Muscle of leg (tissue), 11 donors: ENCODE results near the gene SGPP2. TPM values are rescaled to one million over a fixed set of nuclear protein-coding genes. Genes with fewer than 3 reads are reported as not detected.

ENCODE experiments used
- DNase-seq: peaks from one replicate; pipeline ENCODE4 v3.0.0; 2013
- H3K27ac ChIP-seq: one replicate; pipeline ENCODE4 v1.5.1; 2013; ENCODE audit warnings: mild to moderate bottlenecking, low read length, control low read depth
- H3K27me3 ChIP-seq: one replicate; pipeline ENCODE4 v1.6.1; 2013; ENCODE audit warnings: low read length; ENCODE audit not compliant: control insufficient read depth, insufficient read depth
- H3K36me3 ChIP-seq: one replicate; pipeline ENCODE4 v1.6.1; 2013; ENCODE audit warnings: low read length; ENCODE audit not compliant: control insufficient read depth, insufficient read depth
- H3K4me1 ChIP-seq: one replicate; pipeline ENCODE4 v1.6.1; 2013; ENCODE audit warnings: low read length; ENCODE audit not compliant: control insufficient read depth, insufficient read depth
- H3K4me3 ChIP-seq: one replicate; pipeline ENCODE4 v1.5.1; 2013; ENCODE audit warnings: low read length, control low read depth
- H3K9me3 ChIP-seq: replicated peaks from 2 replicates; pipeline ENCODE4 v1.6.1; 2013; ENCODE audit warnings: low read depth, low read length; ENCODE audit not compliant: control insufficient read depth
- WGBS: methylation state at CpG from one replicate; pipeline ENCODE4 v1.1.5; 2013; ENCODE audit warnings: missing lambda C conversion rate; ENCODE audit not compliant: insufficient coverage; 5-methylcytosine and 5-hydroxymethylcytosine counted together
- polyA plus RNA-seq, 8 donors: library from polyadenylated mRNA; unstranded; fragments of 120-200 nt; gene quantifications; one replicate each; pipeline versions ENCODE4 v1.2.1 to v1.2.3, GENCODE V29; 2013; ENCODE audit warnings: inconsistent platforms in 1 of 8, low replicate concordance in 1 of 8; ENCODE audit not compliant: insufficient read length in 8 of 8, insufficient read depth in 1 of 8
- total RNA-seq: library from RNA; stranded (reverse); fragments of 120-200 nt; gene quantifications from one replicate; pipeline ENCODE4 v1.2.4, GENCODE V29; 2013

SGPP2 gene
- total and polyA plus RNA-seq, 9 donors, result 0.23 to 2.9 (median 1.0) TPM; not detected in 1

DNA sequence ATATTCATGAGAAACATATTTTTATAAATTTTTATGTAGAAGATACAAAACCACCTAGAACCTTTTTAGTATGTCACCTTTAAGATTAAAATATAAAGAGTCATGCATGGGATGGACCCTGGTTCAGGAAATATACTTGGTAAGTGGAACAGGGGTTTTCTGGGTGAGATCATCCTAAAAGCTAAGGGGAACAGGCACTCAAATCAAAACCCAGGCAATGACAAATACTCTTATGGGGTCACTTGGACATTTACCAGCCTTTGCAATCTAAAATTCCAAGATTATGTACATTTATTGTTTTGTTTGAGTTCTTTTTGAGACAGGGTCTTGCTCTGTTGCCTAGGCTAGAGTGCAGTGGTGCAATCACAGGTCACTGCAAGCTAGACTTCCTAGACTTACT, 65.8 kb downstream of the SGPP2 start:
- Histone ChIP-seq H3K36me3 (no peaks in the 10 kb centered on the region), H3K9me3 (peaks cover 5% of the 10 kb centered on the region), H3K27ac (no peak overlapping the region), H3K4me3 (no peak overlapping the region), H3K27me3 (no peaks in the 10 kb centered on the region), H3K4me1 (no peaks in the 10 kb centered on the region)
- DNase-seq, result no peak

GRCh38 chr2:222492683-222493082, 68.3 kb downstream of the SGPP2 start:
- no peak for DNase-seq
- Histone ChIP-seq H3K36me3 (no peaks in the 10 kb centered on the region), H3K27me3 (no peaks in the 10 kb centered on the region), H3K27ac (no peak overlapping the region), H3K9me3 (peaks cover 5% of the 10 kb centered on the region), H3K4me1 (no peaks in the 10 kb centered on the region), H3K4me3 (no peak overlapping the region)

DNA sequence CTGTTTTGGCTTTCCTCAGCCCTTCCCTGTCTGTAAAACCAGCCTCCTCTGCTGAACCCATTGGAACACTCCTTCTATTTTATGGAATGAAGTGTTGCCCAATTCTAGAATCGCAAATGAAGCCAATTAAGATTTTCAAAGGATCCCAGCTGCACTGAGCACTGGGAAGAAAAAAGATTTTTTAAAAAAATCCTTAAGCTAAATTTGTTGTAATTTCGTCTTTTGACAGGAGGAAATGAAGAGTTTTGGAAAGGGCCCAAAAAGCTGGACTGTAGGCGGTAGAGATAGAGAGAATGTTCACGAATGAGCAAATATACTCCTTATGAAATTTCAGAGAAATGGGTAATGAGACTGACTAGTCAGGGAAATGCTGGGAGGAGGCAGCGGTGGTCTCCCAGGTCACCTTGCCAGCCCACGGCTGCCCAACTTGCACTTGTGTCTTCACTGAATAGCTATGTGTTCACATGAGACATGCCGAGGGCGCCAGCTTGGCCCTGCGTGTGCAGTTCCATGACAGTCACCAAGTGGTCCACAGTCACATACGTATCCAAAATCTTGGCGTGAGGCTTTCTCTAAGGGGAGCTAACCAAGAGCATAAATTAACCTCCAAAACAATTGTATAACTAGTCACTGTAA, 69.9 kb downstream of the SGPP2 start:
- 83% methylated on average over 7 of the region's 11 CpGs for WGBS
- H3K27ac ChIP-seq, result no peak overlapping the region
- DNase-seq, result no peak

DNA sequence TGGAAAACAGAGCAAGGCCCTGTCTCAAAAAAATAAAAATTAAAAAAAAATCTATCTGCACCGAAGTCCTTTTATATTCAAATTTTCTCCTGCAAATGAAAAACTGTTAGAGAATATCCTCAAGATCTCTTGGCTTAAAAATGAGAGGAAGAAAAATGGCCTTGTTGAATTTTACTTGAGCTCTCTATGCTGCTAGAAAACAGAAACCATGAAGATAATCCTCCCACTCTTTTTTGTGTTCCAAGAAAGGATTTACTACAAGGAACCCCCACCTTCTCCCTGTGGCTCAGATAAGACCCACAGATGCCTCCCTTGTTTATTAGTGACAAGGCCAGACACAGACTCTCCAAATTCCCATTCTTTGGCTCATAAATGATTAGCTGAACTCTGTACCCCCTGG, 71.0 kb downstream of the SGPP2 start:
- Histone ChIP-seq H3K4me1 (no peaks in the 10 kb centered on the region), H3K9me3 (peaks cover 5% of the 10 kb centered on the region), H3K27me3 (no peaks in the 10 kb centered on the region), H3K27ac (no peak overlapping the region), H3K4me3 (no peak overlapping the region), H3K36me3 (no peaks in the 10 kb centered on the region)
- no CpG with 5 or more reads among the region's 1 CpG for WGBS
- no peak for DNase-seq

More for the DNA sequence above, 69.9 kb downstream of the SGPP2 start:
- no peaks in the 10 kb centered on the region for H3K27me3 ChIP-seq
- peaks cover 5% of the 10 kb centered on the region for H3K9me3 ChIP-seq
- H3K4me1 ChIP-seq, result no peaks in the 10 kb centered on the region
- H3K36me3 ChIP-seq, result no peaks in the 10 kb centered on the region
- H3K4me3 ChIP-seq, result no peak overlapping the region

GRCh38 chr2:222499226-222499625, 74.9 kb downstream of the SGPP2 start:
- Histone ChIP-seq H3K27me3 (no peaks in the 10 kb centered on the region), H3K9me3 (no peaks in the 10 kb centered on the region), H3K27ac (no peak overlapping the region), H3K4me3 (no peak overlapping the region), H3K4me1 (no peaks in the 10 kb centered on the region), H3K36me3 (no peaks in the 10 kb centered on the region)
- DNase-seq, result no peak
- 44% methylated on average over 1 of the region's 3 CpGs for WGBS

- H3K4me3 ChIP-seq, result no peak overlapping the region
- no peaks in the 10 kb centered on the region for H3K9me3 ChIP-seq
- no peaks in the 10 kb centered on the region for H3K36me3 ChIP-seq
- no peak overlapping the region for H3K27ac ChIP-seq
- peaks cover 2% of the 10 kb centered on the region for H3K27me3 ChIP-seq
- H3K4me1 ChIP-seq, result no peaks in the 10 kb centered on the region
- no peak for DNase-seq
- 84% methylated on average over 4 of the region's 8 CpGs for WGBS
These were observed 79.8 kb downstream of the SGPP2 start for GRCh38 chr2:222504191-222504590.

DNA sequence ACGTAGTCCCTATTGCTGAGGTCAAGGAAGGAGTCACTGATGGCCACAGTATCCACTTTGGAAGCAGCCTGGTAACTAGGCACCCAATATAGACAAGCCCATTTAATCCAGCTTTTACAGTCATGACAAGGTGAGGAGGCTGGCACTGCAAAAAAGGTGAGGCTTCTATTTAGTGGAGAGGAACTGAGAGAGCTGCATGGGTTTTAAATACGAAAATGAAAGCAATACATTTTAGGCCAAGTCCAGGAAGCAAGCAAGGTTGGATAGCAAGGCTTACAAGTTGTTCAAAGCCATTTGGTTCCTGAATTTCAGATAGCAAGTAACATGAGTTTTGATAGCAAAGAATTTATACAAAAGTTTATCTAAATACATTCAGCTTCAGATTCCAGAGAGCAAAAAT, 80.4 kb downstream of the SGPP2 start:
- Histone ChIP-seq H3K4me3 (no peak overlapping the region), H3K36me3 (no peaks in the 10 kb centered on the region), H3K27me3 (peaks cover 2% of the 10 kb centered on the region), H3K4me1 (no peaks in the 10 kb centered on the region), H3K9me3 (no peaks in the 10 kb centered on the region), H3K27ac (no peak overlapping the region)
- no peak for DNase-seq
- 80% methylated on average over 1 of the region's 2 CpGs for WGBS

GRCh38 chr2:222506230-222506935, 82.0 kb downstream of the SGPP2 start:
- Histone ChIP-seq H3K27ac (no peak overlapping the region), H3K9me3 (no peaks in the 10 kb centered on the region), H3K4me3 (no peak overlapping the region), H3K27me3 (peaks cover 2% of the 10 kb centered on the region), H3K36me3 (no peaks in the 10 kb centered on the region), H3K4me1 (no peaks in the 10 kb centered on the region)
- WGBS, result no CpG with 5 or more reads among the region's 5 CpGs
- DNase-seq, result no peak

DNA sequence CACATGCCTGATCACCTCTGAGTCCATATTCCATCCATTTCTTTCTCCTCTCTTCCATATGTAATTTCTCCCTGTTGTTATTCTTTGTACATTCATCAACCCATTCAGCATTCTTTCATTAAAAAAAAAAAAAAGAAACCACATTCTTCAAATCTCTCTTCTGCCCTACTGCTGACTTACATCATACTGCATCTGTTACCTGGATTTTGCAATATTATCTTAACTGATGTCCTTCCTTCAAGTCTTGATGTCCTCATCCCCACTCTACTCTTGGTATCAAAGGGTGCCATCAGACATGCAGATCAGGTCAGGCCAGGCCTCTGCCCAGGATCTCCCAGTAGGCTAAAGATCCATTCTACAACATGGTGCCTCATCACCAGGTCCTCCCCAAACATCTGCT, 90.6 kb downstream of the SGPP2 start:
- Histone ChIP-seq H3K4me1 (no peaks in the 10 kb centered on the region), H3K27ac (no peak overlapping the region), H3K27me3 (peaks cover 3% of the 10 kb centered on the region), H3K4me3 (no peak overlapping the region), H3K36me3 (no peaks in the 10 kb centered on the region), H3K9me3 (no peaks in the 10 kb centered on the region)
- DNase-seq, result no peak

- Histone ChIP-seq H3K4me3 (no peak overlapping the region), H3K36me3 (no peaks in the 10 kb centered on the region), H3K27ac (no peak overlapping the region), H3K27me3 (peaks cover 3% of the 10 kb centered on the region), H3K4me1 (no peaks in the 10 kb centered on the region), H3K9me3 (no peaks in the 10 kb centered on the region)
- DNase-seq, result peak; percentile 34
- WGBS, result 22% methylated on average over 3 of the region's 8 CpGs
These were observed 94.4 kb downstream of the SGPP2 start for GRCh38 chr2:222518570-222519381.
